Thyroid gland (tissue), 4 donors: ENCODE results near the gene SNX9. TPM values are rescaled to one million over a fixed set of nuclear protein-coding genes. Genes with fewer than 3 reads are reported as not detected.

Experiments used
- DNase-seq, 2 donors: peaks; one replicate each; pipeline ENCODE4 v3.0.0-alpha.2; 2019
- H3K27ac ChIP-seq, 3 donors: fragments of 200-600 bp; sonication (generic); 1 replicate in 2 of 3; 2 replicates in 1 of 3; pipeline ENCODE4 v1.5.1; 2016 to 2019; ENCODE audit warnings: mild to moderate bottlenecking in 1 of 3, moderate library complexity in 1 of 3
- H3K27me3 ChIP-seq: fragments of 200-600 bp; sonication (generic); one replicate; pipeline ENCODE4 v1.5.1; 2019
- H3K36me3 ChIP-seq, 2 donors: fragments of 200-600 bp; sonication (generic); one replicate each; pipeline ENCODE4 v1.5.1; 2016 to 2019
- H3K4me1 ChIP-seq, 2 donors: fragments of 200-600 bp; sonication (generic); one replicate each; pipeline ENCODE4 v1.5.1; 2017 to 2019
- H3K4me3 ChIP-seq, 3 donors: fragments of 200-600 bp; sonication (generic); replicated peaks in 1 of 3; 1 replicate in 2 of 3; 2 replicates in 1 of 3; pipeline ENCODE4 v1.5.1; 2016; ENCODE audit warnings: mild to moderate bottlenecking in 1 of 3
- H3K9me3 ChIP-seq: fragments of 200-600 bp; sonication (generic); one replicate; pipeline ENCODE4 v1.5.1; 2017
- CTCF ChIP-seq, 6 experiments: fragments of 200-600 bp in 3 of 6; fragments of 450-650 bp in 3 of 6; sonication (generic) in 3 of 6; IDR thresholded peaks; one replicate each; pipeline ENCODE4 v1.5.1; 2016 to 2019; ENCODE audit warnings: antibody characterized with exemption in 6 of 6, mild to moderate bottlenecking in 2 of 6, inconsistent platforms in 1 of 6, moderate library complexity in 1 of 6
- POLR2A ChIP-seq, 2 donors: fragments of 450-650 bp; IDR thresholded peaks; one replicate each; pipeline ENCODE4 v1.6.1; 2017; ENCODE audit warnings: antibody characterized with exemption in 2 of 2, mild to moderate bottlenecking in 2 of 2, moderate library complexity in 1 of 2
- WGBS, 2 donors: methylation state at CpG; one replicate each; pipeline ENCODE4 v1.1.5; 2017; 5-methylcytosine and 5-hydroxymethylcytosine counted together
- intact Hi-C: fragments of 100-400 bp; cut with DNase I; formaldehyde crosslinking; loops from one replicate; pipeline ENCODE4 v1.15.1; 2023
- total RNA-seq, 4 donors: library from RNA; depleted of rRNA; stranded (reverse); fragments of >200 nt; gene quantifications; one replicate each; pipeline ENCODE4 v1.2.3, GENCODE V29; 2016

The SNX9 gene
- total RNA-seq, 4 donors from 2014 or later, result 44.6 to 73.1 (median 47.2) TPM

GRCh38 chr6:157952861-157953351 is 129.9 kb downstream of the SNX9 start:
- Histone ChIP-seq H3K36me3 (no peaks in the 10 kb centered on the region), H3K4me3 (no peak overlapping the region), H3K27me3 (no peaks in the 10 kb centered on the region), H3K4me1 (peaks cover 5 to 11% of the 10 kb centered on the region in 2 donors), H3K9me3 (no peaks in the 10 kb centered on the region), H3K27ac (no peak overlapping the region)
- intact Hi-C loops, result no loop called here
- peak in 1 of 2 donors; percentile 53 for DNase-seq
- TF ChIP-seq POLR2A (IDR thresholded peaks at IDR 0.05), result no peak
- no peak for TF ChIP-seq CTCF (IDR thresholded peaks at IDR 0.05)
- WGBS, 2 donors, result 68 to 71% methylated on average over 7 of the region's 7 CpGs

DNA sequence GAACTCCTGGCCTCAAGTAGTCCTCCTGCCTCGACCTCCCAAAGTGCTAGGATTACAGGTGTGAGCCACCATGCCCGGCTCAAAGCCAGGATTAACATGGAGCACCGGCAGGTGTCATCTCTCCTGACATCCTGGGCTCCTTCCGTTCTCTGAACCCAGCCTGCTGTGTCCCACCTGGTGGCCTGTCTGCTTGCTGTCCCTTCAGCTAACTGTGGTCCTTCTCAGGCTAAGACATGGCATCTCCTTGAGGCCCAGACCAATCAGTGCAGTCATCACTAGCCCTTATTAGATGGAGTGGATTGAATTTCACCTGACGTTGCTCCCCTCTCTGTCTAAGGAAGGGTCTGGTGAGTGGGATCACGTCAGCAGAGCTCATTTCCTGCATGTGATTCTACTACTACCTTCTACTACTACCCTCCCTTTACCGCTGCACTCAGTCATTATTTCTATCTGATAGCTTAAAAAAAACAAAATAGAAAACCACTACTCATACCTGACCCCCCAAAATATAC is 130.6 kb downstream of the SNX9 start:
- Histone ChIP-seq H3K4me3 (no peak overlapping the region), H3K27me3 (no peaks in the 10 kb centered on the region), H3K4me1 (peaks cover 5 to 11% of the 10 kb centered on the region in 2 donors), H3K9me3 (no peaks in the 10 kb centered on the region), H3K36me3 (no peaks in the 10 kb centered on the region), H3K27ac (peak overlapping the region; percentile 41 to 55 (median 47))
- no peak for TF ChIP-seq POLR2A (IDR thresholded peaks at IDR 0.05)
- DNase-seq, result no peak
- WGBS, 2 donors, result 70 to 75% methylated on average over 7 of the region's 7 CpGs
- intact Hi-C loops, result no loop called here

DNA sequence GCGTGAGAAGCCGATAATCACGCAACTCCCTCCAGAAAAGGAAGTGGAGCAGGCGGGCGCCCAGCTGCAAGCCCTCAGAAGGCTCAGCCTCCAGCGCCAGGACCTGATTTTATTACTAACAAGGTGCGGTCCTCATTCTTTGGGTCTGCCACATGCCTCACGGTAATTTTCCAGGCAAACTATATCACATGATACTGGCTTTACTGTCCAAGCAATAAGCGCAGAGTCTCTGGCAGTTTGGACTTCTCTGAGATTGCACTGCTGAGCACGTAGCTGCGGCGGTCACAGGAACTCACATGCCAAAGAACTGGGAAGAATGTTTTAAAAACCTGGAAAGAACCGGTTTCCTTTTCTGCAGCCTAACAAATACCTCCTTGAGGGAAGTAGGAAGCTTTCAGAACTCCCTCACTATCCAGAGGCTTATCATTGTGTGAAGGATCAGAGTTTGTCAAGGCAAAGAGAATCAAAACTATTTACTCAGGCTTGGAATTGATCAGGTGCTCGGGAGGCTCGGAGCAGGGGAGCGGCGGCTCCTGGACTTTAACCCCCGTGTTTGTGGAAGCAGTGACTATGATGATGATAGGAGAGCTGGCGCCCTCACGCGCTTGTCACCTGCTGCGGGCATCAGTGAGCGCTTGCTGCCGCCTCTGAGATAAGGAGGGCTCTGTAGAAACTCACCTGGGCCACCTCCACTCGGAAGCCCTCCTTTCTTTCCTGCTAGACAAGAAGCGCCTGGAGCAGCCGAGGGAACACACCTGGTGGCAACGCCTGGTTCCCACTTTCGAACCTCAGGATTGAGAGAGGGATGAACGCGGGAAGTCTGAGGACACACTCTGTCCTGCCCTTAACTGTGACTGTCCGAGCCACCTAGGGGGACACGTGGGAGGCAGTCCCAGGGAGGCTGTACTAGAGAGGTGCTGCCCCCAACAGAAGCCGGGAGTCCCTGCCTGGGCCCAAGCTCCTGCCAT is 131.4 kb downstream of the SNX9 start:
- peak in 1 of 2 donors; percentile 37 for TF ChIP-seq POLR2A (IDR thresholded peaks at IDR 0.05)
- TF ChIP-seq CTCF (IDR thresholded peaks at IDR 0.05), result peak in 1 of 6 experiments; percentile 16
- DNase-seq, result peak; percentile 62 to 74
- Histone ChIP-seq H3K4me1 (peaks cover 5 to 11% of the 10 kb centered on the region in 2 donors), H3K27me3 (no peaks in the 10 kb centered on the region), H3K9me3 (no peaks in the 10 kb centered on the region), H3K4me3 (no peak overlapping the region), H3K36me3 (no peaks in the 10 kb centered on the region), H3K27ac (peak overlapping the region; percentile 47 to 72 (median 55))
- intact Hi-C loops, result no loop called here
- 32 to 39% methylated on average over 19 to 34 of the region's 34 CpGs for WGBS, 2 donors

- no peaks in the 10 kb centered on the region for H3K9me3 ChIP-seq
- intact Hi-C loops, result no loop called here
- no peak overlapping the region for H3K27ac ChIP-seq
- peaks cover 5 to 11% of the 10 kb centered on the region in 2 donors for H3K4me1 ChIP-seq
- DNase-seq, result no peak
- no peaks in the 10 kb centered on the region for H3K27me3 ChIP-seq
- H3K4me3 ChIP-seq, result no peak overlapping the region
- H3K36me3 ChIP-seq, result no peaks in the 10 kb centered on the region
- TF ChIP-seq POLR2A (IDR thresholded peaks at IDR 0.05) (no peak), CTCF (IDR thresholded peaks at IDR 0.05) (no peak)
- WGBS, 2 donors, result 98 to 99% methylated on average over 6 of the region's 6 CpGs
Observed at GRCh38 chr6:157955675-157956074, 132.6 kb downstream of the SNX9 start.

GRCh38 chr6:157956171-157956730 is 133.2 kb downstream of the SNX9 start:
- H3K4me1 ChIP-seq, result peaks cover 5 to 11% of the 10 kb centered on the region in 2 donors
- no peak for DNase-seq
- no peaks in the 10 kb centered on the region for H3K36me3 ChIP-seq
- TF ChIP-seq CTCF (IDR thresholded peaks at IDR 0.05) (no peak), POLR2A (IDR thresholded peaks at IDR 0.05) (no peak)
- no peaks in the 10 kb centered on the region for H3K27me3 ChIP-seq
- intact Hi-C loops, result no loop called here
- no peaks in the 10 kb centered on the region for H3K9me3 ChIP-seq
- WGBS, 2 donors, result 93 to 98% methylated on average over 12 of the region's 12 CpGs
- no peak overlapping the region for H3K27ac ChIP-seq
- H3K4me3 ChIP-seq, result no peak overlapping the region
